Kidney epithelial cell (primary cell): Measurements from ENCODE around the gene LY6G5C. TPM values are rescaled to one million over a fixed set of nuclear protein-coding genes. Genes with fewer than 3 reads are reported as not detected.

ENCODE experiments used
- DNase-seq: peaks from one replicate; pipeline ENCODE4 v3.0.0-alpha.2; 2010; ENCODE audit warnings: low read depth
- H3K27me3 ChIP-seq: 2 replicates; pipeline ENCODE4 v1.6.0; 2011; ENCODE audit warnings: low read length; ENCODE audit not compliant: control insufficient read depth, insufficient read depth
- H3K36me3 ChIP-seq: 2 replicates; pipeline ENCODE4 v1.5.1; 2011; ENCODE audit warnings: low read length; ENCODE audit not compliant: control insufficient read depth, insufficient read depth
- H3K4me3 ChIP-seq: 2 replicates; pipeline ENCODE4 v1.5.1; 2011; ENCODE audit warnings: low read depth, mild to moderate bottlenecking, control low read depth, low read length
- CTCF ChIP-seq: IDR thresholded peaks from 2 replicates; pipeline ENCODE4 v1.5.1; 2011; ENCODE audit warnings: mild to moderate bottlenecking, moderate library complexity, low read length, control low read depth, inconsistent platforms; ENCODE audit not compliant: insufficient read depth, poor library complexity, severe bottlenecking
- total RNA-seq: library from RNA; depleted of rRNA; stranded (reverse); fragments of >200 nt; gene quantifications from 2 replicates; pipeline ENCODE4 v1.2.3, GENCODE V29; 2015

Gene LY6G5C
- total RNA-seq, 1 donor from 2014 or later, result not detected

DNA sequence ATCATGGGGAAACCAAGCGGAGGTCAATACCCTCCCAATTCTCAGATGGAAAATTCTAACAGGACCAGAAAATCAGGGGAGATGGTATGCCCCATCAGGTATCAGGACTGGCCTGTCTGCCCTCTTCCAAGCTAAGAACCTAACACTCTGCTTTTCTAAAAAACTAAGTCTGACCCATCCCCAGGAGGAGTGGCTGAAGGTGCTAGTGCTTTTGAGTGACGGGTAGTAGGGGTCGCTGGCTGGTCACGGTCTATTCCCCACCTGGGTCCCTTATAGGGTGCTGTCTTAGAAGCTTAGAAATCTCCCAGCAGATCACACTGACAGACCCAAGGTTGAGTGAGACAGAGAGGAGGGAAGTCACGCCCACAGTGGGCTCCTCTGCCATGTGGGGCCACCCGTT lies 12.7 kb upstream of the LY6G5C start:
- no peak for TF ChIP-seq CTCF
- Histone ChIP-seq H3K36me3 (no peaks in the 10 kb centered on the region), H3K27me3 (no peaks in the 10 kb centered on the region), H3K4me3 (no peak overlapping the region)
- DNase-seq, result no peak

GRCh38 chr6:31692886-31693285 lies 12.0 kb upstream of the LY6G5C start:
- Histone ChIP-seq H3K36me3 (no peaks in the 10 kb centered on the region), H3K4me3 (no peak overlapping the region), H3K27me3 (no peaks in the 10 kb centered on the region)
- DNase-seq, result no peak
- TF ChIP-seq CTCF, result no peak

DNA sequence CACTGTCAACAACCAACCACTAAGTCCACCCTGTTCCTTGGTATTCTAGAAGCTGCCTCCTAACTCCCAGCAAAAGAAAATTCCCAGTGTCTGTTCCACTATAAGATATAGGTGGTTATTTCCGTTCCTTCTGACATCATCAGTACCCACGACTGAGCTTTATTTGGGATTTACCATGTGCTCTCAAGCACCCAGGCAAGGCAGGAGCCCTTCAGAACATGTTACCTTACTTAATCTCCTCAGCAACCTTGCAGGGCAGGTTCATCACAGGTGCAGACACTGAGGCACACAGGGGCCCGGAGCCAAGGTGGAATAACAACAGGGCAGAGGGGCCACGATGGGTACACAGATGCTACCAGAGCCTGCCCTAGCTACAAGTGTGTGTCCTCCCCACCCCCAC lies 11.5 kb upstream of the LY6G5C start:
- DNase-seq, result no peak
- TF ChIP-seq CTCF, result no peak
- Histone ChIP-seq H3K36me3 (no peaks in the 10 kb centered on the region), H3K4me3 (no peak overlapping the region), H3K27me3 (no peaks in the 10 kb centered on the region)

DNA sequence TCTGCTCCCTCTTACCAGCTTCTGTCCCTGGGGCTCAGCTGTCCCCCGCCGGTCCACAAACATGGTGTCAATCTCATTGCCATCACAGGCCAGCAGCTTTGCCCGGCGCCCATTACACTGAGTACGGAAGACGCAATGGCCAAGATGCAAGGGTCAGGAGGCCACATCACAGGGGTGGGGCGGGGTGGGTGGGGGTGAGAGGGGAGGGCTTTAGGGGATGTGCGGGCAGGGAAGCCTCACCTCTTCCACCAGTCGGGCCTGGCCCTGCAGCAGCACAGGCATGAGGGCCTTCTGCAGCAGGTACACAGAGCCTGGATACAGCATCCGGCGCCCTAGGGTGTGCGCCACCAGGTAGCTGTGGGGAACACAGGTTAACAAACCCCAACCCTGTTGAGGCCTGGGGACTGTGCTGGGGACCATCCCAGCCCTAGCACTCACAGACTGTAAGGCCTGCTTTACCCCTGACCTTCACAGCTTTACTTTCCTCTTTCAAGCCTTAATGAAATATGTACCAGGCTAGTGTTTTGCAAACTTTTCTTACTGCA lies 10.8 kb upstream of the LY6G5C start:
- no peak for DNase-seq
- TF ChIP-seq CTCF, result no peak
- no peaks in the 10 kb centered on the region for H3K36me3 ChIP-seq
- H3K27me3 ChIP-seq, result no peaks in the 10 kb centered on the region
- no peak overlapping the region for H3K4me3 ChIP-seq

DNA sequence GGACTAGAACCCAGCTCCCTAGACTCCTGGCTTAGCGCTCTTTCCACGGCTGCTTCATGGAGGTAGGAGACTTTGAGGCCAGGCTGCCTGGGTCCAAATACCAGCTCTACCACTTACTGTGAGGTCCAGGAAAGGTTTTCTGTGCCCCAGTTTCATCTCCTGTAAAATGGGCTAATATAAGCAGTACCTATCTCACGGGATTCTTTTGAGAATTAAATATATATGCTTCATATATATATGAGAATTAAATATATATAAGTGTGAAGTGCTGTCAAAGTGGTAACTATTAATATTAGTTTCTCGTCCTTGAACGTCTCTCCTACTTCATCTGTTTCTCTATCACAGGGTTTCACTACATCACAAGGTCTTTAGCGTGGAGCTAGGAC lies 10.2 kb upstream of the LY6G5C start:
- H3K27me3 ChIP-seq, result no peaks in the 10 kb centered on the region
- no peak for TF ChIP-seq CTCF
- DNase-seq, result no peak
- H3K4me3 ChIP-seq, result no peak overlapping the region
- no peaks in the 10 kb centered on the region for H3K36me3 ChIP-seq
